HepG2 (cell line): Measurements from ENCODE around the gene RASA4B. TPM values are rescaled to one million over a fixed set of nuclear protein-coding genes. Genes with fewer than 3 reads are reported as not detected.

Source experiments
- ATAC-seq: fragments of 200-7000 bp; cut with Tn5 transposase; 3 replicates; pipeline ENCODE4 v1.9.1; 2020; ENCODE audit warnings: mild to moderate bottlenecking, moderate library complexity
- BruUV-seq: library from RNA; stranded (reverse); fragments of 400-500 nt; replicated peaks from 2 replicates; lab custom pipeline; 2021; lab: Mats Ljungman, UMichigan
- CTCF ChIA-PET: fragments of 300-600 bp; formaldehyde crosslinking; extraction: SDS; loops from one replicate; lab custom pipeline; 2021; ENCODE audit warnings: low total read pairs, inconsistent platforms, low intra/inter-chr PET ratio; lab: Yijun Ruan, JAX
- POLR2A ChIA-PET: fragments of 350-600 bp; sonication (Branson Sonifier 250); formaldehyde crosslinking; loops from one replicate; lab custom pipeline; 2020; ENCODE audit warnings: antibody characterized with exemption, inconsistent platforms; lab: Yijun Ruan, JAX
- DNase-seq: peaks from one replicate; pipeline ENCODE4 v3.0.0-alpha.2; 2015; ENCODE audit warnings: low spot score
- FAIRE-seq: peaks from 3 replicates; lab custom pipeline; 2011; peaks lifted over from hg19 to GRCh38; lab: Jason Lieb, UNC
- H2AFZ ChIP-seq: one replicate; pipeline ENCODE4 v1.6.1; 2011; ENCODE audit warnings: low read length, inconsistent platforms
- H3K27ac ChIP-seq: fragments of 300-600 bp; 3 replicates; pipeline ENCODE4 v1.8.0; 2011; ENCODE audit warnings: mixed run types, mild to moderate bottlenecking, mixed read lengths, low read length, inconsistent platforms; ENCODE audit not compliant: insufficient read depth; ENCODE audit errors: extremely low read length
- H3K27me3 ChIP-seq, 2 experiments: fragments of 200-600 bp in 1 of 2; 2 replicates in 1 of 2; 3 replicates in 1 of 2; pipeline versions ENCODE4 v1.6.0 to v1.8.0; 2011; ENCODE audit warnings: low read length in 2 of 2, mild to moderate bottlenecking in 2 of 2, moderate library complexity in 2 of 2, inconsistent platforms in 1 of 2; ENCODE audit not compliant: insufficient read depth in 2 of 2, control insufficient read depth in 1 of 2
- H3K36me3 ChIP-seq, 2 experiments: fragments of 200-600 bp in 1 of 2; replicated peaks in 1 of 2; 2 replicates in 1 of 2; 3 replicates in 1 of 2; pipeline versions ENCODE4 v1.5.1 to v1.8.0; 2011; ENCODE audit warnings: low read length in 2 of 2, inconsistent platforms in 1 of 2; ENCODE audit not compliant: insufficient read depth in 2 of 2, control insufficient read depth in 1 of 2
- H3K4me1 ChIP-seq: 2 replicates; pipeline ENCODE4 v1.5.1; 2012; ENCODE audit warnings: low read length, inconsistent platforms; ENCODE audit not compliant: insufficient read depth
- H3K4me2 ChIP-seq: 2 replicates; pipeline ENCODE4 v1.6.0; 2011; ENCODE audit warnings: low read depth, low read length, inconsistent platforms
- H3K4me3 ChIP-seq, 3 experiments: fragments of 200-600 bp in 1 of 3; sonication (generic), shearing (Covaris generic) in 1 of 3; replicated peaks in 1 of 3; 2 replicates each; pipeline ENCODE4 v1.5.1; 2011 to 2016; ENCODE audit warnings: low read length in 3 of 3, inconsistent platforms in 2 of 3, low read depth in 2 of 3, mild to moderate bottlenecking in 2 of 3, control low read depth in 1 of 3, mixed read lengths in 1 of 3; ENCODE audit not compliant: insufficient read depth in 1 of 3
- H3K79me2 ChIP-seq: one replicate; pipeline ENCODE4 v1.6.1; 2011; ENCODE audit warnings: low read length, inconsistent platforms; ENCODE audit not compliant: insufficient read depth
- H3K9ac ChIP-seq: 2 replicates; pipeline ENCODE4 v1.6.0; 2011; ENCODE audit warnings: mild to moderate bottlenecking, low read depth, low read length, inconsistent platforms; ENCODE audit not compliant: insufficient read depth
- H3K9me3 ChIP-seq: 2 replicates; pipeline ENCODE4 v1.5.1; 2012; ENCODE audit warnings: mild to moderate bottlenecking, low read length
- H4K20me1 ChIP-seq: 2 replicates; pipeline ENCODE4 v1.6.0; 2011; ENCODE audit warnings: inconsistent platforms, mild to moderate bottlenecking, low read length, moderate library complexity; ENCODE audit not compliant: insufficient read depth
- AGO2 ChIP-seq: fragments of 200-400 bp; formaldehyde crosslinking; optimal IDR thresholded peaks from 2 replicates; pipeline ENCODE3; 2017; ENCODE audit warnings: mild to moderate bottlenecking, low read depth, low read length, moderate library complexity
- DBP ChIP-seq: sonication (generic); formaldehyde crosslinking; IDR thresholded peaks from 2 replicates; pipeline ENCODE4 v1.4.0; 2020; ENCODE audit warnings: missing genetic modification reagents; ENCODE audit errors: not compliant biosample characterization
- DR1 ChIP-seq: sonication (generic); formaldehyde crosslinking; IDR thresholded peaks from 2 replicates; pipeline ENCODE4 v1.8.0; 2021; ENCODE audit warnings: mild to moderate bottlenecking, missing genetic modification reagents, inconsistent platforms
- FOSL2 ChIP-seq: sonication (generic); formaldehyde crosslinking; IDR thresholded peaks from 2 replicates; pipeline ENCODE4 v1.4.0; 2020; ENCODE audit warnings: missing genetic modification reagents
- FOXK2 ChIP-seq: fragments of 450-650 bp; IDR thresholded peaks from 2 replicates; pipeline ENCODE4 v1.6.1; 2016
- HHEX ChIP-seq: IDR thresholded peaks from 2 replicates; pipeline ENCODE4 v1.6.1; 2016; ENCODE audit warnings: control low read depth
- HNF4A ChIP-seq: sonication (generic); formaldehyde crosslinking; IDR thresholded peaks from 2 replicates; pipeline ENCODE4 v1.4.0; 2020; ENCODE audit warnings: missing genetic modification reagents
- IKZF4 ChIP-seq: sonication (generic); formaldehyde crosslinking; IDR thresholded peaks from 2 replicates; pipeline ENCODE4 v1.5.1; 2020; ENCODE audit warnings: borderline replicate concordance, mild to moderate bottlenecking, low read depth, missing genetic modification reagents; ENCODE audit errors: not compliant biosample characterization
- ISX ChIP-seq: sonication (generic); formaldehyde crosslinking; conservative IDR thresholded peaks from 2 replicates; pipeline ENCODE4 v1.5.0; 2020; ENCODE audit warnings: missing genetic modification reagents
- MAFF ChIP-seq: IDR thresholded peaks from 2 replicates; pipeline ENCODE4 v1.6.1; 2011; ENCODE audit warnings: low read depth, low read length, improper control_type of control experiment
- PLRG1 ChIP-seq: fragments of 450-650 bp; conservative IDR thresholded peaks from 2 replicates; pipeline ENCODE4 v1.6.1; 2016
- RFXANK ChIP-seq: IDR thresholded peaks from 2 replicates; pipeline ENCODE4 v1.6.1; 2016
- YY1 ChIP-seq: IDR thresholded peaks from 2 replicates; pipeline ENCODE4 v1.6.1; 2011; ENCODE audit warnings: low read length, low read depth, moderate library complexity, mild to moderate bottlenecking; ENCODE audit not compliant: insufficient read depth, insufficient replicate concordance
- ZNF496 ChIP-seq: sonication (generic); formaldehyde crosslinking; IDR thresholded peaks from 2 replicates; pipeline ENCODE4 v1.8.1; 2023; ENCODE audit warnings: mild to moderate bottlenecking, moderate library complexity, missing genetic modification reagents; ENCODE audit not compliant: insufficient replicate concordance
- ZNF614 ChIP-seq: IDR thresholded peaks from 2 replicates; pipeline ENCODE4 v1.6.1; 2018; ENCODE audit warnings: missing biosample characterization, missing genetic modification reagents, inconsistent platforms, borderline replicate concordance
- WGBS: methylation state at CpG from one replicate; pipeline ENCODE4 v1.1.6; 2017; ENCODE audit warnings: low lambda C conversion rate; 5-methylcytosine and 5-hydroxymethylcytosine counted together
- in situ Hi-C: cut with HindIII; loops from 2 replicates; pipeline ENCODE4 v1.10.0; 2017; ENCODE audit warnings: low pct_unique_long_range_greater_than_20kb; ENCODE audit not compliant: extremely low pct_ligation_motif_present
- intact Hi-C: fragments of 100-400 bp; cut with micrococcal nuclease; formaldehyde crosslinking; loops from one replicate; pipeline ENCODE4 v1.10.0; 2022; ENCODE audit not compliant: unreplicated experiment
- polyA plus RNA-seq, 8 experiments: library from polyadenylated mRNA; depleted of rRNA in 3 of 8; stranded (reverse) in 7 of 8; unstranded in 1 of 8; fragments of >200 nt; fragmentation: Illumina TruSeq in 4 of 8; extraction: Trizol in 4 of 8; gene quantifications; 2 replicates each; pipeline versions ENCODE4 v1.2.1 to v1.2.3, GENCODE V29; 2011 to 2016; ENCODE audit warnings: low read depth in 4 of 8, missing spikeins in 1 of 8, mixed read lengths in 1 of 8; ENCODE audit not compliant: insufficient read depth in 1 of 8
- total RNA-seq, 5 experiments: library from RNA; depleted of rRNA; stranded (reverse); fragments of >200 nt; fragmentation: Illumina TruSeq; extraction: Trizol; gene quantifications; 2 replicates each; pipeline ENCODE4 v1.2.3, GENCODE V29; 2016; ENCODE audit warnings: low read depth in 1 of 5
- TF ChIP-seq, protein P1 (sequence below): sonication (generic); formaldehyde crosslinking; IDR thresholded peaks from 2 replicates; pipeline ENCODE4 v1.5.1; 2020; ENCODE audit warnings: missing genetic modification reagents, mild to moderate bottlenecking, borderline replicate concordance

Gene RASA4B
- total and polyA plus RNA-seq, 2 of the 13 experiments (the other 11 are each of a cell fraction or from before 2014, with no cell fraction given), result 0.82 to 1.3 TPM

DNA sequence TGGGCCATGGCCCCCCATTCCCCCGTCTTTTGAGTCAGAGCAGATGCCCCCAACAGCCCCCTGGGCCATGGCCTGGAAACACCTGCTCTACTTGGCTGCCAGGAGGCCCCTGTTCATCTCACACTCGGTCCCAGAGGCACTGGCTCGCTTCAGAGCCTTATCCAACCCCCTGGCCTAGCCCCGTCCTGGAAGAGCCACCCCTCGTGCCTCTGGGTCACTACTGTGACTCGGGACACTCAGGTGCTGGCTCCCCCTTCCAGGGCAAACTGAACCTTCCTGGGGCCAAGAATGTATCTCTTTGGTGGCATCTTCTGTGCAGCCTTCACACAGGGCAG is 45.8 kb downstream of the RASA4B start:
- Histone ChIP-seq H3K9me3 (no peaks in the 10 kb centered on the region), H3K4me1 (peaks cover 8% of the 10 kb centered on the region; the same call in 1 of the 2 replicates), H3K4me2 (no peak overlapping the region), H3K36me3 (peaks cover 5 to 7% of the 10 kb centered on the region in 2 experiments; a peak in 2 of 5 replicates), H3K79me2 (no peaks in the 10 kb centered on the region), H3K27ac (no peak overlapping the region), H4K20me1 (no peaks in the 10 kb centered on the region), H3K4me3 (no peak overlapping the region), H3K27me3 (no peaks in the 10 kb centered on the region), H2AFZ (no peak overlapping the region), H3K9ac (no peak overlapping the region)
- CTCF ChIA-PET, result no interaction called here
- ATAC-seq, result no peak
- no TSS peak for BruUV-seq
- POLR2A ChIA-PET, result no interaction called here
- WGBS, result 82% methylated on average over 5 of the region's 6 CpGs
- no peak for DNase-seq
- in situ Hi-C loops, result no loop called here
- TF ChIP-seq ZNF496 (CRISPR knock-in tag), result no peak
- intact Hi-C loops, result no loop called here
- no peak for FAIRE-seq

DNA sequence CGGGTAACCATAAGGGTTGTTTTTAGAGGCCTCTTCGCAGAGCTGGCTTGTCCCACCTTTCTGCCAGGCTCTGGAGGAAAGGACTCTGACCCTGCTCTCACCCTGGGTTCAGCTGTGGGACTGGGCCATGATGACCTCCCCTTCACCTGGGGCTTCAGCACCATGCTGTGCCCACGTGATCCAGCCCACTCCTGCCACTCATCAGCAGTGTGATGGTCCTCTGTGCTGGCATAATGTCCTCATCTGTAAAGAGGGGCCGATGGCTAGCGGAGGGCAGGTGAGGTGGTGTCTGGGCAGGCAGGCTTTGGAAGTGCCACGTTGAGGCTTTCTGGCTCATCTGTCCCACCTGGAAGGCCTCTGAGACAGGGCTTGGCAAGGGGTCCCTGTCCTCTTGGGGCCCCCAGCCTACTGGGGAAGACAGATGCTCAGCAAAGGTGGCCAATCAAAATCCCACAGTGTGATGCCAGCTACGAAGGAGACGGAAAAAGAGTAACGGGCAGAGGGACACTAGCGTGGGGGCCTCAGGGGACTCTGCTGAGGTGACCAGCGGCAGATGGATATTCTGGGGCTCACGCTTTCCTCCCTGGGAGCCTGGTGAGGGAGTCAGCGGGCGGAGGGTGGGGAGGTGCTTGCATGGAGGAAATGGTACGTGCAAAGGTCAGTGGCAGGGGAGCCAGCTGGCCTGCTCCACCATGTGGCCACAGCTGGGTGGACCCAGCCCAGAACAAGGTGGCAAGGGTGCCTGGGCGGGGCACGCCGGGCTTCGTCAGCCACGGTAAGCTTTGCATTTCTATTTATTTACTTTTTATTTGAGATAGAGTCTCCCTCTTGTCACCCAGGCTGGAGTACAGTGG is 47.4 kb downstream of the RASA4B start:
- ChIA-PET POLR2A (no interaction called here), CTCF (no interaction called here)
- H3K27ac ChIP-seq, result no peak overlapping the region
- no TSS peak for BruUV-seq
- no peaks in the 10 kb centered on the region for H4K20me1 ChIP-seq
- no peak for DNase-seq
- no peaks in the 10 kb centered on the region for H3K27me3 ChIP-seq
- peak; percentile 14 for ATAC-seq
- H3K4me3 ChIP-seq, result no peak overlapping the region
- peaks cover 15% of the 10 kb centered on the region for H3K4me1 ChIP-seq
- H3K79me2 ChIP-seq, result no peaks in the 10 kb centered on the region
- H3K4me2 ChIP-seq, result no peak overlapping the region
- no peak overlapping the region for H3K9ac ChIP-seq
- no peak for FAIRE-seq
- in situ Hi-C loops (no loop called here), intact Hi-C loops (no loop called here)
- 81% methylated on average over 17 of the region's 20 CpGs for WGBS
- no peaks in the 10 kb centered on the region for H3K9me3 ChIP-seq
- H3K36me3 ChIP-seq, result peaks cover 5 to 7% of the 10 kb centered on the region in 2 experiments; a peak in 2 of 5 replicates
- H2AFZ ChIP-seq, result no peak overlapping the region
- peak; percentile 23; the same call in 1 of the 2 replicates for TF ChIP-seq HNF4A (CRISPR knock-in tag)
- TF ChIP-seq MAFF, result no peak
- TF ChIP-seq YY1, result no peak
- TF ChIP-seq, protein P1, sequence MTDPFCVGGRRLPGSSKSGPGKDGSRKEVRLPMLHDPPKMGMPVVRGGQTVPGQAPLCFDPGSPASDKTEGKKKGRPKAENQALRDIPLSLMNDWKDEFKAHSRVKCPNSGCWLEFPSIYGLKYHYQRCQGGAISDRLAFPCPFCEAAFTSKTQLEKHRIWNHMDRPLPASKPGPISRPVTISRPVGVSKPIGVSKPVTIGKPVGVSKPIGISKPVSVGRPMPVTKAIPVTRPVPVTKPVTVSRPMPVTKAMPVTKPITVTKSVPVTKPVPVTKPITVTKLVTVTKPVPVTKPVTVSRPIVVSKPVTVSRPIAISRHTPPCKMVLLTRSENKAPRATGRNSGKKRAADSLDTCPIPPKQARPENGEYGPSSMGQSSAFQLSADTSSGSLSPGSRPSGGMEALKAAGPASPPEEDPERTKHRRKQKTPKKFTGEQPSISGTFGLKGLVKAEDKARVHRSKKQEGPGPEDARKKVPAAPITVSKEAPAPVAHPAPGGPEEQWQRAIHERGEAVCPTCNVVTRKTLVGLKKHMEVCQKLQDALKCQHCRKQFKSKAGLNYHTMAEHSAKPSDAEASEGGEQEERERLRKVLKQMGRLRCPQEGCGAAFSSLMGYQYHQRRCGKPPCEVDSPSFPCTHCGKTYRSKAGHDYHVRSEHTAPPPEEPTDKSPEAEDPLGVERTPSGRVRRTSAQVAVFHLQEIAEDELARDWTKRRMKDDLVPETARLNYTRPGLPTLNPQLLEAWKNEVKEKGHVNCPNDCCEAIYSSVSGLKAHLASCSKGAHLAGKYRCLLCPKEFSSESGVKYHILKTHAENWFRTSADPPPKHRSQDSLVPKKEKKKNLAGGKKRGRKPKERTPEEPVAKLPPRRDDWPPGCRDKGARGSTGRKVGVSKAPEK (CRISPR knock-in tag), result no peak
- TF ChIP-seq RFXANK (CRISPR knock-in tag), result no peak
- TF ChIP-seq ZNF614 (CRISPR knock-in tag), result no peak
- TF ChIP-seq AGO2, result peak; percentile 29
- TF ChIP-seq FOXK2, result no peak
- no peak for TF ChIP-seq PLRG1
- TF ChIP-seq DBP, result no peak
- no peak for TF ChIP-seq DR1 (CRISPR knock-in tag)
- TF ChIP-seq ISX, result no peak
- TF ChIP-seq HHEX, result no peak
- no peak for TF ChIP-seq FOSL2
- no peak for TF ChIP-seq IKZF4 (CRISPR knock-in tag)
